MM.1S (cell line): ENCODE measurements around the gene HCAR2.
"Not testable (repeated sequence)": the region's sequence is repeated elsewhere in the genome, so short reads cannot be mapped to it uniquely, and the experiment has no call there.

Experiments
- DNase-seq: peaks from one replicate; pipeline ENCODE4 v3.0.0-alpha.2; 2015
- H2AFZ ChIP-seq: fragments of 300-600 bp; sonication (generic); 2 replicates; pipeline ENCODE4 v1.6.0; 2016; ENCODE audit warnings: antibody characterized with exemption, low read length
- H3F3A ChIP-seq: fragments of 300-600 bp; sonication (generic); 2 replicates; pipeline ENCODE4 v1.6.1; 2016; ENCODE audit warnings: mild to moderate bottlenecking, antibody characterized with exemption, low read length, moderate library complexity, mixed read lengths; ENCODE audit not compliant: insufficient read depth
- H3K27ac ChIP-seq: fragments of 300-600 bp; sonication (generic); 2 replicates; pipeline ENCODE4 v1.5.1; 2016; ENCODE audit warnings: mild to moderate bottlenecking, low read length
- H3K27me3 ChIP-seq: fragments of 300-600 bp; sonication (generic); replicated peaks from 2 replicates; pipeline ENCODE4 v1.6.0; 2016; ENCODE audit warnings: low read length; ENCODE audit not compliant: insufficient read depth
- H3K36me3 ChIP-seq: fragments of 300-600 bp; sonication (generic); replicated peaks from 2 replicates; pipeline ENCODE4 v1.6.1; 2016; ENCODE audit warnings: mild to moderate bottlenecking, low read length, mixed read lengths; ENCODE audit not compliant: insufficient read depth
- H3K4me1 ChIP-seq: fragments of 300-600 bp; sonication (generic); 2 replicates; pipeline ENCODE4 v1.6.1; 2016; ENCODE audit warnings: low read length, mixed read lengths
- H3K4me2 ChIP-seq: fragments of 300-600 bp; sonication (generic); 2 replicates; pipeline ENCODE4 v1.6.0; 2016; ENCODE audit warnings: low read depth, low read length
- H3K4me3 ChIP-seq: fragments of 300-600 bp; sonication (generic); 2 replicates; pipeline ENCODE4 v1.5.1; 2016; ENCODE audit warnings: low read length, mixed read lengths
- H3K79me2 ChIP-seq: fragments of 300-600 bp; sonication (generic); 2 replicates; pipeline ENCODE4 v1.6.1; 2016; ENCODE audit warnings: mixed run types, low read length, mixed read lengths
- H3K9ac ChIP-seq: fragments of 300-600 bp; sonication (generic); 2 replicates; pipeline ENCODE4 v1.6.1; 2016; ENCODE audit warnings: low read length, mixed read lengths
- H3K9me2 ChIP-seq: fragments of 300-600 bp; sonication (generic); replicated peaks from 2 replicates; pipeline ENCODE4 v1.6.1; 2016; ENCODE audit warnings: mild to moderate bottlenecking, low read length, mixed read lengths; ENCODE audit not compliant: insufficient read depth
- H3K9me3 ChIP-seq: fragments of 300-600 bp; sonication (generic); replicated peaks from 2 replicates; pipeline ENCODE4 v1.6.1; 2016; ENCODE audit warnings: mild to moderate bottlenecking, low read length, mixed read lengths; ENCODE audit not compliant: insufficient read depth
- H4K20me1 ChIP-seq: fragments of 300-600 bp; sonication (generic); 2 replicates; pipeline ENCODE4 v1.6.1; 2016; ENCODE audit warnings: mild to moderate bottlenecking, low read length, moderate library complexity, mixed read lengths; ENCODE audit not compliant: insufficient read depth
- EZH2 ChIP-seq: fragments of 300-600 bp; sonication (generic); optimal IDR thresholded peaks from 2 replicates; pipeline ENCODE3; 2017; ENCODE audit warnings: low read depth, mild to moderate bottlenecking, antibody characterized with exemption, low read length, mixed read lengths
- EZH2phosphoT487 ChIP-seq: fragments of 300-600 bp; sonication (generic); IDR thresholded peaks from 2 replicates; pipeline ENCODE4 v1.6.1; 2018; ENCODE audit warnings: antibody characterized with exemption, low read length
- TF ChIP-seq, protein P1 (sequence below): fragments of 300-600 bp; sonication (generic); IDR thresholded peaks from 2 replicates; pipeline ENCODE4 v1.5.1; 2016; ENCODE audit warnings: antibody characterized with exemption, low read length, mixed read lengths

HCAR2 gene

DNA sequence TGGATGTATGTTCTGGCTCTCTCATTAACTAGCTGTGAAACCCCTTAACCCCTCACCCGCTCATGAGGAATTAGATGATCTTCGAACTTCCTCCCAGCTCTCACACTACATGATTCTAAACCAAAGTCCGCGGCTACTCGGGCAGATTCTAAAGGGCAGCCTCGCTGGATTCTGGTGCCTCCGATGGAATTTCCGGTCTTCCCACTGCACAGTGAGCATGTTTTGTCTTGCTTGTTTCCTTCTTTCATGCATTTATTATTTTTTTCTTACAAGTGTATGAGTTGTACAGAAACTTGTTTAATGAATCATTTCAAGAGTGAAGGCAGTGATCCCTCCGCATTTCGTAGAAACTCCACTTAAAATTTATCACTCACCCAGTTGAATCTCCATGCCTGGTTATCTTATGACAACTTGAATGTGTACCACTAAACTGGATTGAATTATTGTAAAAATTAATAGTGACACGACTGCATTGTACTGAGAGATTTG, 17.9 kb upstream of the HCAR2 start:
- Histone ChIP-seq H3F3A (peaks cover 3% of the 10 kb centered on the region; the same call in 1 of the 2 replicates), H3K4me3 (no peak overlapping the region), H3K4me1 (no peaks in the 10 kb centered on the region), H3K9me2 (no peaks in the 10 kb centered on the region), H3K27me3 (no peaks in the 10 kb centered on the region), H3K9ac (no peak overlapping the region), H4K20me1 (no peaks in the 10 kb centered on the region), H3K4me2 (no peak overlapping the region), H3K79me2 (no peaks in the 10 kb centered on the region), H3K27ac (no peak overlapping the region), H3K36me3 (no peaks in the 10 kb centered on the region), H2AFZ (no peak overlapping the region), H3K9me3 (no peaks in the 10 kb centered on the region)
- TF ChIP-seq EZH2 (no peak), EZH2phosphoT487 (no peak)
- TF ChIP-seq, protein P1, sequence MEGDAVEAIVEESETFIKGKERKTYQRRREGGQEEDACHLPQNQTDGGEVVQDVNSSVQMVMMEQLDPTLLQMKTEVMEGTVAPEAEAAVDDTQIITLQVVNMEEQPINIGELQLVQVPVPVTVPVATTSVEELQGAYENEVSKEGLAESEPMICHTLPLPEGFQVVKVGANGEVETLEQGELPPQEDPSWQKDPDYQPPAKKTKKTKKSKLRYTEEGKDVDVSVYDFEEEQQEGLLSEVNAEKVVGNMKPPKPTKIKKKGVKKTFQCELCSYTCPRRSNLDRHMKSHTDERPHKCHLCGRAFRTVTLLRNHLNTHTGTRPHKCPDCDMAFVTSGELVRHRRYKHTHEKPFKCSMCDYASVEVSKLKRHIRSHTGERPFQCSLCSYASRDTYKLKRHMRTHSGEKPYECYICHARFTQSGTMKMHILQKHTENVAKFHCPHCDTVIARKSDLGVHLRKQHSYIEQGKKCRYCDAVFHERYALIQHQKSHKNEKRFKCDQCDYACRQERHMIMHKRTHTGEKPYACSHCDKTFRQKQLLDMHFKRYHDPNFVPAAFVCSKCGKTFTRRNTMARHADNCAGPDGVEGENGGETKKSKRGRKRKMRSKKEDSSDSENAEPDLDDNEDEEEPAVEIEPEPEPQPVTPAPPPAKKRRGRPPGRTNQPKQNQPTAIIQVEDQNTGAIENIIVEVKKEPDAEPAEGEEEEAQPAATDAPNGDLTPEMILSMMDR, result no peak
- DNase-seq, result no peak

DNA sequence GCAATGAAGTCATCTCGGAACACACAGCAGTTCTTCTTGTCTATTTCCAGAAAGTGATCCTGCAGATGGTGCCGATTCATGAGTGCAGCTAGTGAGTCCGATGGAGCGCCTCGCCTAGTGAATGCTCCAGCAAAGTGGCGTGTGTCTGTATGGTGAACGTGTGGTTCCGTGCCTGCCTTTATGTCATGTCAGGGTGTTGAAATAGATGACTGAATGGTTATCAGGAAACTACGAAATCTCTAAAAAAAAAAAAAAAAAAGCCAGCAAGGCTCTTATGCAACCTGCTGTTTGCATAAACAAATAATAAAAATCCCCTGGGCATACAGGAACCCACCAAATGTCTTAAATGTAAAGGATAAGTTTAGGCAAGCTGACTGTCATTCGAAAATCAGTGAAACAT, 13.5 kb upstream of the HCAR2 start, which contains the start of gene HCAR3:
Gene HCAR3 (minus strand): TSS at position 154 of the 400 bp plus-strand sequence. CDS start 74 bp downstream, at position 80.
- not testable (repeated sequence) for H4K20me1 ChIP-seq, H3K27me3 ChIP-seq, H3K9me3 ChIP-seq, H3K4me2 ChIP-seq, H3K36me3 ChIP-seq, H3F3A ChIP-seq, H3K9me2 ChIP-seq, H3K9ac ChIP-seq, H3K4me3 ChIP-seq, H3K4me1 ChIP-seq, H3K79me2 ChIP-seq, DNase-seq, H2AFZ ChIP-seq, H3K27ac ChIP-seq

DNA sequence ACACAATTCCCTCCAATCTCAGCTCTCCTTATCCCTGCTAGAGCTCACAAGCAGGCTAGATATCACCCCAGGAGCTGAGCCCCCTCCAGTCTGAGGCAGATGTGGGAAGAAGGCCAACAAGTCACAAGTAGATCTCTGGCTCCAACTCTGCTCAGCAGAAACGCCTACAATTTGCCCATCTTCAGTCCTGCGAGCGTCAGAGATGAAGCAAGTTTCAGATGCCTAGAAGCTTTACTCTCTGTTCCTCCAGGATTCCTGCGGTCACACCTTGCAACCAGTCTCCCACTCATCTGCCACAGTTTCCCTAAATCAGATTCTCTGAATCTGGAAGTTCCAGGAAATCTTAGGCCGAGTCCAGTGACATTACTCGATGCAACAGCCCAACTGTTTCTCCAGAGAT, 12.1 kb upstream of the HCAR2 start:
- H3K9me3 ChIP-seq, H3K79me2 ChIP-seq, H4K20me1 ChIP-seq, H3F3A ChIP-seq, H3K4me3 ChIP-seq, DNase-seq, H3K4me2 ChIP-seq, H3K9ac ChIP-seq, H3K27me3 ChIP-seq, H3K27ac ChIP-seq, H3K9me2 ChIP-seq, H2AFZ ChIP-seq, H3K4me1 ChIP-seq, H3K36me3 ChIP-seq: not testable (repeated sequence)

DNA sequence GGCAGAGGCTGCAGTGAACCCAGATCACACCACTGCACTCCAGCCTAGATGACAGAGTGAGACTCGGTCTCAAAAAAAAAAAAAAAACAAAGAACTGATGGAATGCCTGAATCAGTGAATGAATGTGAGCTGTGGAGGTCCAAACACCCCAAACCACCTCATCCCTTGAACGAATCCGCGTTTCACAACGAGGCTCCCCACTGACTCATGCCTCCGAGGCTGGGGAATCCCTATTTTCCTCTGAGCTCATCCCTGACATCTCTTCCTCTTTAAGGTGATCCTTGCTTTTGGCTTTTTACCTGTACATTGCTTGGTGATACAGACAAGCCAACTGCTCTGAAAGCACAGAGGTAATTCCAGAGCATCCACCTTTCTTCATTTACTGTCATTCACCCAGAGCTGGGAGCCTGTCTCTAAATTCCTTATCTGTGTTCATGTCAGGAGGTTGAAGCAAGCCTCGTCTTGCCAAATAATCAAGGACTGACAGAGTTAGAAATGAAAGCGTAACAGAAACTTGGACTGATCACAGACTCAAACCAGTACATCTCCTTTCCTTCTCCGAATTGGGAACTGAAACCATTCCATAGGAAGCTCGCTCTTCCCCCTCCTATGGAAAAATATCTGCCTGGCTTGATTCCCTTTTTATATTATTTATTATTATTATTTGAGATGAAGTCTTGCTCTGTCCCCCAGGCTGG, 10.5 kb upstream of the HCAR2 start:
- not testable (repeated sequence) for H3K4me2 ChIP-seq, H2AFZ ChIP-seq, H3K27ac ChIP-seq, H3K4me1 ChIP-seq, DNase-seq, H3K9me3 ChIP-seq, H4K20me1 ChIP-seq, H3K9me2 ChIP-seq, H3K9ac ChIP-seq, H3F3A ChIP-seq, H3K36me3 ChIP-seq, H3K4me3 ChIP-seq, H3K79me2 ChIP-seq, H3K27me3 ChIP-seq

DNA sequence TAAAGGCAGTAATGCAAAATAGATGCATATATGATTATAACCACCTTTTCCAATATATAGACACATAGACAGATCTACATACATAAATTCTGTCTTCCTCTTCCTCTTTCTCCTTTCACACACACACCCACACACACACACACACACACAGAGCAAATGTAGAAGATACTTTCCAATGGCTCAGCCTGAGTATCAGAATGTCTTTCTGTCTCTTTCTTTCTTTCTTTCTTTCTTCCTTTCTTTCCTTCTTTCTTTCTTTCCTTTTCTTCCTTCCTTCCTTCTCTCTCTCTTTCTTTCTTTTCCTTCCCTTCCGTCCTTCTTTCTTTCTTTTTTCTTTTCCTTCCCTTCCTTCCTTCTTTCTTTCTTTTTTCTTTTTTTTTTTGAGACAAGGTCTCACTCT, 8.1 kb upstream of the HCAR2 start:
- H3F3A ChIP-seq, H3K9me3 ChIP-seq, H3K9me2 ChIP-seq, H3K4me1 ChIP-seq, H3K4me2 ChIP-seq, H3K9ac ChIP-seq, DNase-seq, H3K27me3 ChIP-seq, H3K36me3 ChIP-seq, H3K79me2 ChIP-seq, H2AFZ ChIP-seq, H3K27ac ChIP-seq, H3K4me3 ChIP-seq, H4K20me1 ChIP-seq: not testable (repeated sequence)

DNA sequence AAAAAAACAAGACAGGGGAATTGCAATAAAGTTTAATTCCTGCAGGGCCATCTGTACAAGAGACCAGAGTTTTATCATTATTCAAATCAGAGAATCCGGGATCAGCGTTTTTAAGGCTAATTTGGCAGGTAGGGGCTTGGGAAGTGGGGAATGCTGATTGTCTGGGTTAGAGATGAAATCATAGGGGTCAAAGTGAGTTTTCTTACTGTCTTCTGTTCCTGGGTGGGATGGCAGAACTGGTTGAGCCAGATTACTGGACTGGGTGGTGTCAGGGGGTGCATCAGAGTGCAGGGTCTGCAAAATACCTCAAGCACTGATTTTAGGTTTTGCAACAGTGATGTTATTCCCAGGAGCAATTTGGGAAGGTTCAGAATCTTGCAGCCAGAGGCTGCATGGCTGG, 7.2 kb upstream of the HCAR2 start:
- H3K4me2 ChIP-seq, H3K79me2 ChIP-seq, DNase-seq, H3K9ac ChIP-seq, H3K27ac ChIP-seq, H3F3A ChIP-seq, H3K9me2 ChIP-seq, H3K27me3 ChIP-seq, H2AFZ ChIP-seq, H4K20me1 ChIP-seq, H3K4me3 ChIP-seq, H3K4me1 ChIP-seq, H3K36me3 ChIP-seq, H3K9me3 ChIP-seq: not testable (repeated sequence)

DNA sequence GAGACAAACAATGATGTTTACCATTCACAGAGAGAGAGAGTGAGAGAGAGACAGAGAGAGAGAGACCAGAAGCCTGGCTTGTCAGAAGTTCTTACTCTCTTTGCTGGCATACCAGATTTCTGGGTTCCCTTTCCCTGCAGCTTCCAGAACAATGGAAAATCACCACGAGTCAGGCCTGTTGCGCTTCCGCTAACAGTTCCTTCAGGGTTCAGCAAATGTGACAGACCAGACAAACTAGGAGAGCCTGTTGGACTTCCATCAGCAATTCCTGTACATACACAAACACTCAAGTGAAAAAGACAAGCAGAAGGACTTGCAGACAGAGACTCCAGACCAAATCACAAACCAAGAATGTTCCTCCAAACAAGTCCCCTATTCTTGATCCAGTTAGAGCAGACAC, 6.1 kb upstream of the HCAR2 start:
- H3K4me3 ChIP-seq, H4K20me1 ChIP-seq, H2AFZ ChIP-seq, H3K4me1 ChIP-seq, H3K27ac ChIP-seq, DNase-seq, H3K4me2 ChIP-seq, H3K36me3 ChIP-seq, H3K79me2 ChIP-seq, H3K9me3 ChIP-seq, H3K9me2 ChIP-seq, H3F3A ChIP-seq, H3K27me3 ChIP-seq, H3K9ac ChIP-seq: not testable (repeated sequence)
